ENCODE measurements around the gene PNP. TPM values are rescaled to one million over a fixed set of nuclear protein-coding genes. Genes with fewer than 3 reads are reported as not detected.

Gene PNP
- total RNA-seq, 1 experiment from 2014 or later, result 87.5 TPM

- Histone ChIP-seq H3K79me1 (ENCODE audit: insufficient read depth, low read depth, low read length, poor library complexity, severe bottlenecking) (no peaks in the 10 kb centered on the region), H2BK12ac (ENCODE audit: insufficient read length, low read depth, low read length) (no peak overlapping the region), H4K8ac (replicated peaks; ENCODE audit: insufficient read length, low read depth, low read length) (no peak overlapping the region), H3K23me2 (ENCODE audit: insufficient read length, low read depth, low read length, poor library complexity, severe bottlenecking) (no peaks in the 10 kb centered on the region), H4K20me1 (ENCODE audit: control insufficient read depth, insufficient read depth, insufficient read length) (no peaks in the 10 kb centered on the region), H3K27me3 (ENCODE audit: insufficient read depth, low read length) (no peaks in the 10 kb centered on the region), H3K18ac (ENCODE audit: insufficient read length, low read depth, low read length) (no peak overlapping the region), H3K27ac (ENCODE audit: insufficient read length, low read depth, low read length) (no peak overlapping the region), H3K4me2 (ENCODE audit: insufficient read depth, insufficient read length, low read length) (no peak overlapping the region), H2BK20ac (ENCODE audit: low read depth, low read length, poor library complexity, severe bottlenecking) (no peak overlapping the region), H2AFZ (ENCODE audit: low read length) (no peak overlapping the region), H4K5ac (ENCODE audit: insufficient read length, low read depth, low read length) (no peak overlapping the region), H2BK120ac (ENCODE audit: low read depth, low read length, poor library complexity, severe bottlenecking) (no peak overlapping the region), H3K9ac (ENCODE audit: extremely low read depth, insufficient read length, low read length) (no peak overlapping the region), H4K91ac (ENCODE audit: insufficient read length, low read depth, low read length) (no peak overlapping the region), H3T11ph (ENCODE audit: low read length) (no peak overlapping the region), H3K23ac (ENCODE audit: insufficient read length, low read depth, low read length) (no peak overlapping the region), H3K79me2 (ENCODE audit: insufficient read depth, low read length) (no peaks in the 10 kb centered on the region), H3K9me3 (ENCODE audit: control insufficient read depth, low read depth, low read length) (no peaks in the 10 kb centered on the region), H2BK15ac (ENCODE audit: low read depth, low read length) (no peak overlapping the region), H2AK5ac (ENCODE audit: insufficient read length, low read length) (no peak overlapping the region), H2BK5ac (ENCODE audit: insufficient read length, low read length) (no peak overlapping the region), H3K4ac (ENCODE audit: low read depth, low read length) (no peak overlapping the region), H3K14ac (ENCODE audit: insufficient read depth, low read length) (no peak overlapping the region), H3K4me1 (ENCODE audit: insufficient read depth, low read length) (peaks cover 7% of the 10 kb centered on the region; the same call in 1 of the 2 replicates), H3K56ac (ENCODE audit: insufficient read length, low read depth, low read length) (no peak overlapping the region)
- Mint-ChIP-seq H3K36me3 (ENCODE audit: insufficient read depth in 1 of 3, low read depth in 3 of 3) (peaks cover 3 to 9% (median 8%) of the 10 kb centered on the region in 3 experiments; a peak in 5 of 7 replicates), H3K27me3 (ENCODE audit: low read depth) (no peaks in the 10 kb centered on the region), H3K4me3 (no peak overlapping the region), H3K27ac (no peak overlapping the region), H3K4me1 (peaks cover 32 to 37% of the 10 kb centered on the region in 2 experiments), H3K9me3 (no peaks in the 10 kb centered on the region)
- no peak for DNase-seq
- TF ChIP-seq CTCF (conservative IDR thresholded peaks at IDR 0.05), result no peak
- no CpG with 5 or more reads among the region's 5 CpGs for WGBS (ENCODE audit: extremely low coverage, insufficient read length, low lambda C conversion rate)
These were observed 13.2 kb downstream of the PNP start for GRCh38 chr14:20482382-20482781.

Measured in H9 (cell line).